ENCODE results near the gene SRRD.
A peak's percentile ranks its signal among the peaks of the same experiment; 100 is the strongest.
"Not testable (repeated sequence)": the region's sequence is repeated elsewhere in the genome, so short reads cannot be mapped to it uniquely, and the experiment has no call there.

SRRD gene, protein sequence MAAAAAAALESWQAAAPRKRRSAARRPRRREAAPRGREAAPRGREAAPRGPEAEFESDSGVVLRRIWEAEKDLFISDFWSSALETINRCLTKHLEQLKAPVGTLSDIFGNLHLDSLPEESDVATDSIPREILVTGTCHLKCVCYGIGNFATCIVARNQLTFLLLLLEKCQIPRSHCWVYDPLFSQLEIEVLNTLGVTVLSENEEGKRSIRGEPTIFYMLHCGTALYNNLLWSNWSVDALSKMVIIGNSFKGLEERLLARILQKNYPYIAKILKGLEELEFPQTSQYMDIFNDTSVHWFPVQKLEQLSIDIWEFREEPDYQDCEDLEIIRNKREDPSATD

DNA sequence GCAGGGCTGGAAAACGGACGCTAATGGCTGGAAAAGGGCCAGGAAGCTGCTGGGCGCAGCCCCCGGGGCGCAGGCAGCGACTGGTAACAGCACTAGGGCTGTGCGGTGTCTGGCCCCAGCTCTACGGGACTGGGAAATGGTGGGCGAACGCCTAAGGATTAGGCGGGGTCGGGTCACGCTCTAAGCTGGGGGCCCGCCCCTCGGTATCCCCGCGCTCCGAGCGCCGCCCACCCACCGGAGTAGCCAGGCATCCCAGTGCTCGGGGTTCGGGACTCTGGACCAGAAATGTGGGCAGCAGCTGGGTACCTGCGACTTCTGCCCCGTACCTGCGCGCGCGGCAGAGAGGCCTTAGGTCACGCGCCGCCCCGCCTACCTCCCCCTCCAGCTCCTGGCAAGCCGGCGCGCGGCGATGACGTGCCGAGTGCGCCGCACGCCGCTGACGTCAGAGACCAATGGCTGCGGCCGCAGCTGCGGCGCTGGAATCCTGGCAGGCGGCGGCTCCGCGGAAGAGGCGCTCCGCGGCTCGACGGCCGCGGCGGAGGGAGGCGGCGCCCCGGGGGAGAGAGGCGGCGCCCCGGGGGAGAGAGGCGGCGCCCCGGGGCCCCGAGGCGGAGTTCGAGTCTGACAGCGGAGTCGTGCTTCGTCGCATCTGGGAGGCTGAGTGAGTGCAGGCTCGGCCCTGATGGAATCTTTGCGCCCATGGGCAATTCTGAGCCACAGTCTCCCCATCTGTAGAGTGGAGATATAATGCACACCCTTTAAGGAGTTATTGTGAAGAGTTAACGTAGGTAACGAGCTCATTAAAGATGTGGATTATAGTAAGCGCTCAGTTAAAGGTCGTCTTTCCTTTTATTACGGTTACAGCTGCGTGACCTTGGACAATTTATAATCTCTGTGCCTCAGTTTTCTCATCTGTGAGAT, at the start of gene SRRD, which contains the start of gene HPS4:
SRRD (plus strand) TSS at position 439 of the 921 bp plus-strand sequence; CDS start at position 453, 14 bp downstream.
HPS4 (minus strand) TSS at position 345 of the 921 bp plus-strand sequence. CDS start 2,021 bp downstream, outside the sequence.
- DNase-seq = peak; percentile 88 to 91

DNA sequence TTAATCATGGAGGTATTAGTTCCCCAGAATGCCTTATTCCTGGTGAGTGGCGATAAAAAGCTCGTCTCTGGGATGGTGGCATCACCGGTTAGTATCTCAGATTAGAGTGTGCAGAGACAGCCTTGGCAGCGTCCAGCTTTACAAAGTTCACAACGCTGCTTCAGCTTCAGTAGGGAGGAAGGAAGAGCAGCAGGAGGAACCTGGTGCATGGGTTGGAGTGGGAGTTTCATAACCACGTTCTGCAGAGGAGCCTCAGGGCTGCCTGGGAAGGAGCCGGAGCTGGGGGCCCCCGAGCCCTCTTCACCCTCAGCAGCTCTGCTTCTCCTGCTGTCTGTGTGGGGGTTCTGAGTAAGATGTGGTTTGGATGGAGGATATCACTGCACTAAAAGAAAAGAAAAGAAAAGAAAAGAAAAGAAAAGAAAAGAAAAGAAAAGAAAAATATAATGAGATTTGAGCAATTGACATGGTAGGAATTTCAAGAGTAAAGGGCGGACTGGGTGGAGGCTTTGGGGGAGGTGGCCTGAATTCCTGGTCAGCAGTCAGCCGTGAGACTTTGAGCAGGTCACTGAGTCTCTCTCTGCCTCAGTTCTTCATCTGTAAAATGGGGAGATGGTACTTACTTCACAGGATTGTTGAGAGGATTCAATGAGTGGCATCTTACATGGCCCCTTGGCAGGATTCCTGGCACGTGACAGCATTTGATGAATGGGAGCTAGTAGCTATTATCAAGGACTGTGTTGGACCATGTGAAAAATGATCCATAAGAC, 48.2 kb upstream of the SRRD start:
- DNase-seq = no peak

DNA sequence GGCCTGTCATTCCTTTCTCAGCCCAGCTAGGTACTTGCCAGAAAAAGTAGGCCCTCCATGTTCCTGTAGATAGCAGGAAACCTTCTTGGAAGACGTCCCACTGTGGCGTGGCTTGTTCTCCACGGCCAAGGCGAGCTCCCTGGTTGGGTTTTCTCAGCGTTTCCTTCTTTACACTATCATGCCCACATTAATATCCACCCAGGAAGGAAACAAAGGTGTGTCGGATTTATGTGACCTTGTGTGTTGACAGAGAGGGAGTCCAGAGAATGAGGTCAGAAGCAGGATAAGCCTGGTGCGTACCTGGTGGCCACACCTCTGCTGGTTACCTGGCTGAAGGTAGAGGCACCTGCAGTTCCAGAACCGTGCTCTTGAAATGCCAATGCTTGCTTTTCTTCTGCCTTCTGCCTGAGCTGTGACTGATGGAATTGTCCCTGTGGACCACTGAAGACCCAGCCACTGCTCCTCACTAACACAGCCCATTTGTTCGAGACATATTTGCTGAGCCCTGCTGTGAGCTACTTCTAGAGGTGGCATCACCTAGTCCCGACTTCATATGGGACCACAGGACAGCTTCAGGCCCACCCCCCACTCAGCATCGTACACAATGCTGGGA, 46.7 kb upstream of the SRRD start:
- DNase-seq = no peak

DNA sequence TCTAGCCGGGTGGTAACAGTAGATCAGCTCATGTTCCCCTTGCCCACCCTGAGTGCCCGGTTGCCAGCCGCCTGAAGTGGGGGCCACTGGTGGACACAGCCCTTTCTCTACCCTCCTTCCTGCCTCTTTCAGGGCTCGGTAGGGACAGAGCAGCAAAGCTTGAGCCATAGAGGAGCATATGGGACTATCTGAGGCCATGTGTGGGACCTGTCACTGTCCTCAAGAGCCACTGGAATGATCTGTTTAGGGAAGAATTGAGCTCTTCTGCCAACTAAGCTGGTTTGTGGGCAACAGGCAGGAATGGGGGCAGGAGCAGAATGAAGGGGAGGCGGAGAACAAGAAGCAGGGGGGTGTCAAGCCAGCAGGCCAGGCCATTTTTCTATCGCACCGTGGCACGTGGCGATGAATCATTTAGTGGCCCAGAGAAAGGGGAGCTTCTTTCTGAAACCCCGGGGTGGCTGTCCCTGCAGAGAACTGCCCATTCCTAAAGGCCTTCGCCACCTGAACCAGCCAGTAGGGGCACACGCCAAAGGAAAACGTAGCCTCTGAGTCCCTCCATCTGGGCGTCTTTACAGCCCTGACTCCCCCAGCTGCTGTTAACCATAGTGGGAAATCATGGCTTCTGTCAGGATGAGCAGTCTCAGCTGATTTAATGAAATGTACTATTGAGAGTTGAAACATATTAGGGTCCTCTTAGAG, 45.8 kb upstream of the SRRD start:
- no peak for DNase-seq

DNA sequence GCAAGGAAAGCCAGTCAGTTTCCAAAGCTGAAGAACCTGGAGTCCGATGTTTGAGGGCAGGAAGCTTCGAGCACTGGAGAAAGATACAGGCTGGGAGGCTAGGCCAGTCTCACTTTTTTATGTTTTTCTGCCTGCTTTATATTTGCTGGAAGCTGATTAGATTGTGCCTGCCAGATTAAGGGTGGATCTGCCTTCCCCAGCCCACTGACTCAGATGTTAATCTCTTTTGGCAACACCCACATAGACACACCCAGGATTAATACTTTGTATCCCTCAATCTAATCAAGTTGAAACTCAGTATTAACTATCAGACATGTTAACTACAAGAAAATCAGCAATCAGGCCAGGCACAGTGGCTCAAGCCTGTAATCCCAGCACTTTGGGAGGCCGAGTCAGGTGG, 44.9 kb upstream of the SRRD start:
- not testable (repeated sequence) for DNase-seq

DNA sequence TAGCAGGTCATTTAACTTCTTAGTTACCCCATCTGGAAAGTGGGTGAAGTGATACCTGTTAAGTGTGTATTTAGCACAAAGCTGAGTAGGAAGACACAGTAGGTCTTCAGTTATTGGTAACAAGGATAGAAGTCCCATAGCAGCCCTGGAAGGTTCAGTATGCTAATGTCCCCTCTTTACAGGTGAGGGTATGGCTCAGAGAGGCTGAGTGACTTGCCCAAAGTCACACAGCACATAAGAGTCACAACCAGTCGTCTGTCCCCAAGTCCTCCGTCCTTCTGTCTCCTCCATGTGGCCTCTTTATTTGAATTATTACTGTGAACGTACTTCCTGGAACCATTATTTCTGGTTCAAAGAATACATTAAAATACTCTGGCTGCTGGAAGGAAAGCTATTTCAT, 44.1 kb upstream of the SRRD start:
- DNase-seq = no peak

DNA sequence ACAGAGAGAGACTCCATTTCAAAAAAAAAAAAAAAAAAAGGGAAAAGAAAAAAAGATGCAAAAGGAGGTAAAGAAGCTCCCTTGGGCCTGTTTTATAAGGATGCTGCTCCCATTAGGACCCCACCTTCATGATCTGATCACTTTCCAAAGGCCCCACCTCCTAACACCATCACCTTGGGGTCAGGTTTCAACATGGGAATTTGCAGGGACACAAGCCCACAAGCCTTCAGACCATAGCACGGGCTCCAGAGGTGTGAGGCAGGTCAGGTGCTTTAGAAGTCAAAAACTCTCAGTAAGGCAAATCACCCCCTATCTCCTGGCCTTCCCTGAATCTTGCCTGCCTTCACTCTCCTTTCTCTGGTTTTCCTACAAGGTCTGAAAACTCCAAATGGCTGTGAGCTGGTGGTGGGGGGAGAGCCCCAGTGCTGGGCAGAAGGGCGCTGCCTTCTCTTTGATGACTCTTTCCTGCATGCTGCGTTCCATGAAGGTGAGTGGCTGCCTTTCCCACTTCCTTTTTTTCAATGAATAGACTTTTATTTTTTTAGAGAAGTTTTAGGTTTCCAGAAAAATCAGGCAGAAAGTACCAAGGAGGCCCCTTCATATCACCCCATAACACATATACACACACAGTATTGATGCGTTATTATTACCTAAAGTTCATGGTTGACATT, 41.5 kb upstream of the SRRD start:
- DNase-seq = no peak

DNA sequence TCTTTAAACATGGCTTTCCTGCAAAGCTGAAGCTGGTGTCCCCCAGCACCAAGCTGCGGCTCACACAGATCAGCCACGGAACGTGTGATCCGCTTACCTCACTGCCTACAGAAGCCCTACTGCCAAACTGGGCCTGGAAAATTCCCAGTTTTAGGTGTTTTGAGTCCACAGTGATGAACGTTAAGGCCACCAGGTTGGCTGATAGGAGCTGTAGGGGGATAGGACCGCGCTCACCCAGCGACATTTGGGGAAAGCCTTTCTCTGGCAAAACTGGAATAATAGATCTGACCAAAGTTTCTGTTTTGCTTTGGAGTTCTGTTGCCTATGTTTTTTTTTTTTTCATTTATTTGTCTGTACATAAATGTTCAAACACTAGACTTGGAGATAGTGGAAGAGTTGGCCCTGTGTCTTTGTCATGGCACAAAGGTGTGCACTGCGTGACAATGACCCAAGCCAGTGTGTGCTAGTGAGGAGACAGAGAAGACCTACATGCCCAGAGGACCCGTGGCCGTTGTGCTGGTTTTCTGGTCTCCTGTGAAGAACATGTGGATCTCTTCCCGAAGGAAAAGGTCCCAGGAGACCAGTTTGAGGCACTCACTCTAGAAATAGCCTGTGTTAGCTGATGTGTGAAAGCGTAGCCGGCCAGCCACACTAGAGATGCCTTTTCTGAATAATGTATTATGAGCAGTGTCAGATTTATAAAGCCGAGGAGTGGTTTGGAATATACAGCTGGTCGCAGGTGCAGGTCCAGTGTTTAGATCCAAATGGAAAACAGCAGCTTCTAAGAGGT, 39.6 kb upstream of the SRRD start:
- no peak for DNase-seq

DNA sequence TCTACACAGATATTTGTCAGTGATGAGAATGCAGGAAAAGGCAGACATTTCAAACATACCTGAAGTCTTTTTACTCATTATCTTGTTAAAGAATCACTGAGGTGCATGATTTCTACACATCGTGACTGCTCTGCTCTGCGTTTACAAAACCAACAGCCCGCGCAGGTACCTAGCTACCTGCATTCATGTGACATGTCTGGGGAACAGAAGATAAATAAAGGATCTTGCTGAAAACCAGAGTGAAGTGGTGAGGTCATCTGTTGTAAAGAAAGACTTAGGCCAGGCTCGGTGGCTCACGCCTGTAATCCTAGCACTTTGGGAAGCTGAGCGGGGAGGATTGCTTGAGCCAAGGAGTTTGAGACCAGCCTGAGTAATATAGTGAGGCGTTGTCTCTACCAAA, 38.9 kb upstream of the SRRD start:
- DNase-seq = no peak

DNA sequence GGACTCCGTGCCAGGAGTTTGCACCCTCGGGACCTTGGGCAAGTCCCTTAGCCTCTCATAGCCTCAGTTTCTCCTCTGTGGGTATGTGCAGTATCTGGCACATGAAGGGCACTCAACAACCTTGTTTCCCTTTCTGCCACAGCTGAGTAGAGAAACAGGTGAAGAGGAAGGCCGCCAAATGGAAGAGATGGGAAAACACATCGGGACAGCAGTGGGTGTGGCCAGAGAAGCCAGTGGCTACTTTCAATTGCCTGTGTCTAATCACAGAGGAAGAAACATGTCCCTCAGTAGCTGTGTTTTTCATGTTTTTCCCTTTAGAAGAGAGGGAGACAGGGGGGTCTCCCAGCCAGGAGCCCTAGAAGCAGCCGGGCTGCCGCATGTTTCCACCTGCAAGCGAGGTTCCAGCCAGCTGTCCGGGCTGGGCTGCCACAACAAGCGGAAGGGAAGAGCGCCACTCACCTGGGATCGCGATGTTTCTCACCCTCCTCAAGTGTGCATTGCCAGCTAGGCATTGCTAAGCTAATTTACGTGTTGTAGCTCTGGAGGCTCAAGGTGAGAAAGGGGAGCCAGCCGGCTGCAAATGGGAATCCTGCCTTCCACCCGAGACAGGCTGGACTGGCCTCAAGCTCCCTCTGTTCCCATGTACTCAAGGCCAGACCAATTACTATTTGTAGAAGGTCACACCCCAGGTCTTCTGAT, 38.0 kb upstream of the SRRD start:
- DNase-seq = no peak

DNA sequence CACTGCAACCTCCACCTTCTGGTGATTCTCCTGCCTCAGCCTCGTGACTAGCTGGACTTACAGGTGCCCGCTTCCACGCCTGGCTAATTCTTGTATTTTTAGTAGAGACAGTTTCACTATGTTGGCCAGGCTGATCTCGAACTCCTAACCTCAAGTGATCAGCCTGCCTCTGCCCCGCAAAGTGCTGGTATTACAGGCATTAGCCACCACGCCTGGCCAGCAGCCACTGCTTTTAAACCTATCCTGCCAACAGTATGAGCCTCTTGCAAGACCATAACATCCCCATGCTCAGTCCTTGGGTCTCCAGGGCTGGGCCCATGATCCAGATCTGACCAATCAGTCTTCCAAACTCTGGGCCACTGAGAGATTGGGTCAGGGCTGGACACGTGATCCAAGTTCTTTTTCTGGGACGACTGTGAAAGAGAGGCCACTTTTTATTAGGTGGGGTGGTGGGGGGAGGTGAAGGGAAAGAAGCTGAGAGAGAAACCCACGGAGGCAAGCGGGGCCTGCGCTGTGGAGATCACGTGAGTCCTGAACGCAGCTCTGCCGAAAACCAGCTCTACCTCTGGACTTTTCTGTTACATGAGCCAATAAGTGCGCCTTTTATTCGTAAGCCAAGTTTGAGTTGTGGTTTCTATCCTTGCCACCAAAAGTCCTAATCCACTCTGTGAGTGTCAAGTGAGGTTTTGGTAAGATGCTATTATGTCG, 36.7 kb upstream of the SRRD start:
- no peak for DNase-seq

DNA sequence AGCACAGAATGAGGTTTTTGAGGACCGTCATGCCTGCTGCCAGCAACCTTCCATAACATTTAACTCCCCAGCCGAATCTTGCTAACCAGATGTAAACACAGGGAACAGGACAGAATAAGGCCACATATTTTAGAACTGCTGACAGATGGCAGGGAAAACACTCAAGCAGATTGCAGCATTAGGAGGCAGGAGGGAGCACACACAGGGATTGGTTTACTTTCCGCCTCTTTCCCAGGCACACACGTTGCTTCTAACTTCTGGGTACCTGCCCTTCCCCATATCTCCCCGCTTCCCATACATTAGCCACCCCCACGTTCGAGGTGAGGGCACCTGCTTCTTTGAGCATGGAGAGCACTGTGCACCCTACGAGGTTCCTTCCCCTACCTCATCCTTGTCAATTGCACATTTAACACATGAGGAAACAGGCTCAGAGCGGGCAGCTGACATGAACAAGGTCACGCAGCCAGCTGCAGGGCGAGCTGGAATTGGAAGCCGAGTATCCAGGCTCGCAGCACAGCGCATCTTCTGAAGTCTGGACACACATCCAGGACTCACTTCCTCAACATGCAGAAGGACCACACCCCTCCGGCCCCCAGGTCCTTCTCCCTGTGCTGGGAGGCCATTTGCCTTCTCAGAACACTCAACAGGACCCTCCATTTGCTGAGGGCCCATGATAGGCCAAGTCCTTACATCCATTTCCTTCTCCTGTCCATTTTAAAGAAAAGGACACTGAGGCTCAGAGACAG, 35.9 kb upstream of the SRRD start:
- no peak for DNase-seq

DNA sequence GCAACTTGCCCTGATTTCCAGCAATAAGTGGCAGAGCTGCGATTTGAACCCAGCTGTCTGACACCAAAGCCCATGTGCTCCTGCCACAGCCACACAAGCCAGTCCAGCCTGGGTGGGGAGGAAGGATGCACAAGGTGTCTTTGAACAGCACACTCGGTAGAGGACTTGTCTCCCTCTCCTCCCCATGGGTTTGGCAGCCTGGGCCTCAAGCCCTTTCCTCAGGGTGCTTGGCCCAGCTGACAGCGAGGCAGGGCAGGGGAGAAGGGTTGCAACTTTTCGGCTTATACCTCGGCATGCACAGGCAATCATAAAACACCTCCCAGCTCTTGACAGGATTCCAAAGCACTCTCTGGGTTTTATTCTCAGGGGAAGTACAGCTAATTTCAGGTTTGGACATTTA, 35.3 kb upstream of the SRRD start:
- DNase-seq = no peak

DNA sequence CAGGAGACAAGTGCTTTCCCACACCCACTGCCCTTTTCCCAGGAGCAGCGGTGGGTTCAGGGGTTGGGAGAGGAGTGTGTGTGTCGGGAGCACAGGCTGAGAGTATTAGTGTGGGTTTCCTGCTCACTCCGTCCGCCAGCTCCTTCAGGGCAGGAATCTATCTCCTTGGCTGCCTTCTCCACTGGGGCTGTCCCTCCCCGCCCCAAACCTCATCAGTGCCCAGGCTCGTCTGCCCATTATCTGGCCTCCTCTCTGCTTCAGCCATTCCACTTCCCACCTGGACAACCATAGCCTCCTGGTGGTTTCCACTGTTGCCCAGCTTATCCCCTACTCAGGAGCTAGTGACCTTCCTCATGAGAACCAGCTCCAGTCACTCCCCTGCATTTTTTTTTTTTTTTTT, 34.7 kb upstream of the SRRD start:
- DNase-seq = no peak

DNA sequence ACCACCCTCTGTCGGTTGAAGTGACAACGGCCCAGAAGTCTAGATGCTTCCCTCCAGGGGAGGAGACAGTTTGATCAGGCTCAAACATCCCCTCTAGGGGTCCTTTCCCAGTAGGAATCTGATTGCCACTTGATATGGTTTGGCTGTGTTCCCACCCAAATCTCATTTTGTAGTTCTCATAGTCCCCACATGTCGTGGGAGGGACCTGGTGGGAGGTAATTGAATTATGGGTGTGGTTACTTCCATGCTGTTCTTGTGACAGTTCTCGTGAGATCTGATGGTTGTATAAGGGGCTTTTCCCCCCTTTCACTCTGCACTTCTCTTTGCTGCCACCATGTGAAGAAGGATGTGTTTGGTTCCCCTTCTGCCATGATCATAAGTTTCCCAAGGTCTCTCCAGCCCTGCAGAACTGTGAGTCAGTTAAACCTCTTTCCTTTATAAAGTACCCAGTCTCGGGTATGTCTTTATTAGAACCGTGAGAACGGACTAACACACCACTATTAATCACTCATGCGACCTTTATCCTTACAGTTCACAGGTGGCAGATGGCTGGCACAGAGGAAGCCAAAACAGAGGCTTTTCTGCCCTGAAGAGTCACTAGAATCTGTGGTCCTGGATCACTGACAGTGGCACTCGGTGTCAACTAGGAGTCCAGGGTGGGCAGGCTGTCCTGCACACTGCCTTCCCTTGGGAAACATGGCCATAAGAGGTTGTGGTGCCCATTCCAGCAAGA, 33.1 kb upstream of the SRRD start:
- DNase-seq = no peak

DNA sequence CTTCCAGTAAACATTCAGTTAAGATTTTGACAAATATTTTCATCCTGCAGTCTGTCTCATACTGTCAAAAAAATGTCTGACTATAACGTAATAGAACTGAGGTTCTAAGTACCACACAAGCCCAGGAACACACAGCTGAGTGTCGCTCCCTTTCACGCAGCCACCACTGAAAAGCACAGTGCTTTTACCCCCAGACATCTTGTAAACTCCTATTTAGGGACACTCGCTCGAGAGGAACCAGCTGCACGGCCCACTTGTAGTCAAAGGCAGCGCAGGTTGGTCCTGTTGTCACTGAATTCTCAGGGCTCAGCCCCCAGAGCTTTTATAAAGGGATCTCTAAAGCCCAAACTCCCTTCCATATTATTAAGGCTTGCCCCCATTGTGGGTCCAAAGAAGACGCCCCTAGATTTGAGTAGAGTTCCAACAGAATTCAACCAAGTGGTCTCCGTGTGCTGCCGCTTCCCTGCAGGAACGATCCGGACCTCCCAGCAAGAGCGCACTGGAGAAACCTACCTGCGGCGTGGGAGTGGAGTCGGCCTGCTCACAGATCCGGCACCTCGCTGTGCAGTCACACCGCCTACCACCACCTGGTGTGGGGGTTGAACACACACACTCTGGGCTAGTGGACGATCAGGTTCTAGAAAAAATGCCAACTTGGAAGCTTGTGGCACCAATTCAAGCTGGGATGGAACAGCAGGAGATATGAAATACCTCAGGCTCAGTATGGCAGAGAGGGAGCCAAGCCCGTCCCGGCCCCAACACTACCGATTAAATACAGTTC, 31.3 kb upstream of the SRRD start:
- no peak for DNase-seq

DNA sequence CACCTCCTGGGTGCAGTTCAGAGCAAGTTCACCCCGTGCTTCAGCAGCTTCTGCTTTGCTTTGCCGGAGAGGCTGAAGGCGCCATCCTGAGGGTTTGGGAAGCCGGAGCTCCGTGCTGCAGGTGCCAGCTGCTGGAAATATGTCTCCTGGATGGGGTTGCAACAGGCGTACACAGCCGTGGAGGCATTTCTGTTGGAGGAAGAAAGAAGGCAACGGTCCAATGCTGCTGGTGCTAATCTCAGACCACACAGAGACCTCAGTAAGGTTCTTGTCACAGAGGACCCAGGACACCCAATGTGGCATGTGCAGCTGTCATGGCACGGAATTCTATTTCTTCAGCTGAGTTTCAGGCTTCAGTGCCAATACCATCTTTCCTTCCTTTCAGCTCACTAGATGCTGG, 30.5 kb upstream of the SRRD start:
- DNase-seq = no peak

Measured in activated CD4-positive, alpha-beta T cell treated with anti-CD3 and anti-CD28 coated beads, Interleukin-2, amount 50 U/mL, for 48 hours (primary cell).